Prostate gland (tissue), 2 donors: Measurements from ENCODE around the gene CPT1C. TPM values are rescaled to one million over a fixed set of nuclear protein-coding genes. Genes with fewer than 3 reads are reported as not detected.

Experiments used
- DNase-seq: peaks from one replicate; pipeline ENCODE4 v3.0.0-alpha.2; 2019; ENCODE audit warnings: low spot score
- H3K27ac ChIP-seq, 2 donors: fragments of 200-600 bp; sonication (generic); 2 replicates each; pipeline ENCODE4 v1.5.1; 2017 to 2019
- H3K27me3 ChIP-seq: fragments of 200-600 bp; sonication (generic); replicated peaks from 2 replicates; pipeline ENCODE4 v1.5.1; 2019; ENCODE audit not compliant: insufficient read depth
- H3K36me3 ChIP-seq, 2 donors: fragments of 200-600 bp; sonication (generic); 1 replicate in 1 of 2; 2 replicates in 1 of 2; pipeline versions ENCODE4 v1.5.1 to v1.8.1; 2017 to 2019
- H3K4me1 ChIP-seq: fragments of 200-600 bp; sonication (generic); replicated peaks from 2 replicates; pipeline ENCODE4 v1.5.1; 2019
- H3K4me3 ChIP-seq, 2 donors: fragments of 200-600 bp; sonication (generic); 2 replicates each; pipeline ENCODE4 v1.5.1; 2017 to 2019
- H3K9me3 ChIP-seq: fragments of 200-600 bp; sonication (generic); 2 replicates; pipeline ENCODE4 v1.5.1; 2017
- POLR2A ChIP-seq: fragments of 450-650 bp; IDR thresholded peaks from one replicate; pipeline ENCODE4 v1.6.1; 2016; ENCODE audit warnings: antibody characterized with exemption, mild to moderate bottlenecking
- POLR2AphosphoS5 ChIP-seq: sonication (generic); formaldehyde crosslinking; IDR thresholded peaks from one replicate; pipeline ENCODE4 v1.6.1; 2017; ENCODE audit warnings: antibody characterized with exemption
- WGBS: methylation state at CpG from one replicate; pipeline ENCODE4 v1.1.5; 2018; 5-methylcytosine and 5-hydroxymethylcytosine counted together
- intact Hi-C: fragments of 100-400 bp; cut with DNase I; formaldehyde crosslinking; loops from one replicate; pipeline ENCODE4 v1.14.2; 2022
- total RNA-seq, 2 donors: library from RNA; depleted of rRNA; stranded (reverse); fragments of >200 nt; gene quantifications; one replicate each; pipeline ENCODE4 v1.1.0, GENCODE V29; 2016
- TF ChIP-seq, protein P1 (sequence below), 4 experiments: fragments of 200-600 bp in 2 of 4; fragments of 450-650 bp in 2 of 4; sonication (generic) in 2 of 4; IDR thresholded peaks; 1 replicate in 3 of 4; 2 replicates in 1 of 4; pipeline ENCODE4 v1.5.1; 2016 to 2019; ENCODE audit warnings: antibody characterized with exemption in 4 of 4, mild to moderate bottlenecking in 2 of 4, moderate library complexity in 2 of 4

The CPT1C gene
- total RNA-seq, 2 donors from 2014 or later = 0.96 to 5.5 TPM

- Histone ChIP-seq H3K9me3 (no peaks in the 10 kb centered on the region), H3K27me3 (no peaks in the 10 kb centered on the region), H3K36me3 (no peaks in the 10 kb centered on the region), H3K4me3 (no peak overlapping the region), H3K27ac (no peak overlapping the region), H3K4me1 (no peaks in the 10 kb centered on the region)
- 66% methylated on average over 52 of the region's 52 CpGs for WGBS
- intact Hi-C loops = no loop called here
- DNase-seq = no peak
- TF ChIP-seq POLR2A = no peak
- no peak for TF ChIP-seq POLR2AphosphoS5
- TF ChIP-seq, protein P1, sequence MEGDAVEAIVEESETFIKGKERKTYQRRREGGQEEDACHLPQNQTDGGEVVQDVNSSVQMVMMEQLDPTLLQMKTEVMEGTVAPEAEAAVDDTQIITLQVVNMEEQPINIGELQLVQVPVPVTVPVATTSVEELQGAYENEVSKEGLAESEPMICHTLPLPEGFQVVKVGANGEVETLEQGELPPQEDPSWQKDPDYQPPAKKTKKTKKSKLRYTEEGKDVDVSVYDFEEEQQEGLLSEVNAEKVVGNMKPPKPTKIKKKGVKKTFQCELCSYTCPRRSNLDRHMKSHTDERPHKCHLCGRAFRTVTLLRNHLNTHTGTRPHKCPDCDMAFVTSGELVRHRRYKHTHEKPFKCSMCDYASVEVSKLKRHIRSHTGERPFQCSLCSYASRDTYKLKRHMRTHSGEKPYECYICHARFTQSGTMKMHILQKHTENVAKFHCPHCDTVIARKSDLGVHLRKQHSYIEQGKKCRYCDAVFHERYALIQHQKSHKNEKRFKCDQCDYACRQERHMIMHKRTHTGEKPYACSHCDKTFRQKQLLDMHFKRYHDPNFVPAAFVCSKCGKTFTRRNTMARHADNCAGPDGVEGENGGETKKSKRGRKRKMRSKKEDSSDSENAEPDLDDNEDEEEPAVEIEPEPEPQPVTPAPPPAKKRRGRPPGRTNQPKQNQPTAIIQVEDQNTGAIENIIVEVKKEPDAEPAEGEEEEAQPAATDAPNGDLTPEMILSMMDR (IDR thresholded peaks at IDR 0.05) = no peak
Observed at GRCh38 chr19:49746206-49746958, 55.5 kb downstream of the CPT1C start.

DNA sequence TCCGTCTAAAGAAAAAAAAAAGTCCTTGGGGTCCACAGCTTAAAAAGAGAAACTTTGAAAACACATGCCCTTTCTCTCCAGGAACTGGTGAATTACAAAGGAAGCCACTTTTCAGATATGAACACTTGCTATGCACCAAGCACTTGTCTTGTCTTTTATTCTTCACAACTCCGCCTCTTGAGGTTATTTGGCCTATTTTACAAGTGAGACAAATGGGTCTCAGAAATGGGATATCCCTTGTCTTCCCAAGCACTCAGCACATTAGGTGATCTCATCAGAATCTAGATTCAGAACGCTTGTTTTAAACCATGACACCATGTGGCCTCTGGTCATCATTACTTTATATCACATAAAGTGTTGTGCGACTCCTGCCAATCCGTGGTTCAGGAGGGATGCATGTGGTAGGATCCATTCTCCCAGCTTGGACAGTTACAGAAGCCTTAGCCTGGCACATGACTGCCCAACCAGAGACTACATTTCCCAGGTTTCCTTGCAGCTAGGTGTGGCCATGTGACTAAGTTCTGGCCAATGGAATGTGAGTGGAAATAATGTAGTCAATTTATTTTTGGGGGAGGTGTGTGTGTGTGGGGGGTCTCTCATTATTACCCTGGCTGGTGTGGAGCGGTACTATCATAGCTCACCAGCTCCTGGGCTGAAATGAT is 58.3 kb downstream of the CPT1C start:
- H3K27ac ChIP-seq = no peak overlapping the region
- H3K4me3 ChIP-seq = no peak overlapping the region
- intact Hi-C loops = no loop called here
- H3K4me1 ChIP-seq = no peaks in the 10 kb centered on the region
- DNase-seq = no peak
- no peaks in the 10 kb centered on the region for H3K9me3 ChIP-seq
- WGBS = 84% methylated on average over 6 of the region's 6 CpGs
- H3K36me3 ChIP-seq = no peaks in the 10 kb centered on the region
- H3K27me3 ChIP-seq = no peaks in the 10 kb centered on the region
- TF ChIP-seq POLR2AphosphoS5 = no peak
- TF ChIP-seq POLR2A = no peak
- TF ChIP-seq, protein P1 (IDR thresholded peaks at IDR 0.05) = no peak

DNA sequence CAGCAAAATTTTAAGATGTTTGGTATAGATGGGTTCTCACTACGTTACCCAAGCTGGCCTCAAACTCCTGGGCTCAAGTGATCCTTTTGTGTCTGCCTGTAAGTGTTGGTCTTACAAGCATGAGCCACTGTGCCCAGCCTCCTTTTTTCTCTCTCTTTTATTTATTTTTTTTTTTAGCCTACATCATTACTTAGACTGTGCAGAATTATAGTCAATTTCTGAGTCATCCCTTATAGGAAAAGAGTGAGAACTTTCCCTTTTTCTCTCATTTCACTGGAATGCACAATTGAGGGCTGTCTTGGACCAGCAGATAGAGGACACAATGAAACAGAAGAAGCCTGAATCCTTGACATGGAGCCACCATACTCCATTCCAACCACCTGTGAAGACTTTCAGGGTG is 58.9 kb downstream of the CPT1C start:
- H3K4me3 ChIP-seq = no peak overlapping the region
- no peak overlapping the region for H3K27ac ChIP-seq
- intact Hi-C loops = no loop called here
- no peaks in the 10 kb centered on the region for H3K27me3 ChIP-seq
- no peaks in the 10 kb centered on the region for H3K4me1 ChIP-seq
- no peaks in the 10 kb centered on the region for H3K9me3 ChIP-seq
- no peaks in the 10 kb centered on the region for H3K36me3 ChIP-seq
- TF ChIP-seq POLR2A (no peak), POLR2AphosphoS5 (no peak)
- TF ChIP-seq, protein P1 (IDR thresholded peaks at IDR 0.05) = no peak
- no peak for DNase-seq
- 58% methylated on average over 1 of the region's 1 CpG for WGBS

DNA sequence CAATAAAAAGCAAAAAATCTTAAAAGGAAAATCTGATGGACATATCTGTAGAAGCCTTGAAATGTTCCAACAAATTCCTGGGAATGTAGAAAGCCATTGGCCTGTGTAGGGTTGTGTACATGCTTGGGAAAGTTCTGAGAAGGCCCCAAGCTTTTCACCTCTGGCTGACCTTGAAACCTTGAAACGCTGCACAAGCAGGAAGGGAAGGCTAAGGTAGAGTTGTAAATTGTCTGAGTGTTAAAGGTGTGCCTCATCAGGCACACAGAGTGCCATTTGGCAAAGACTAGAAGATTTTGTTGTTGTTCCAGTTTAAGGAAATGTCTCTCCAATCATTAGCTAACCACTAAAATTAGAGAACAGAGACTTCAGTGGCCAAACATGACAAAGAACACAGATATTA is 61.8 kb downstream of the CPT1C start:
- Histone ChIP-seq H3K27ac (no peak overlapping the region), H3K4me3 (no peak overlapping the region), H3K36me3 (no peaks in the 10 kb centered on the region), H3K9me3 (no peaks in the 10 kb centered on the region), H3K4me1 (no peaks in the 10 kb centered on the region), H3K27me3 (no peaks in the 10 kb centered on the region)
- 50% methylated on average over 1 of the region's 1 CpG for WGBS
- TF ChIP-seq POLR2AphosphoS5 (no peak), POLR2A (no peak)
- TF ChIP-seq, protein P1 (IDR thresholded peaks at IDR 0.05) = no peak
- DNase-seq = no peak
- intact Hi-C loops = no loop called here

DNA sequence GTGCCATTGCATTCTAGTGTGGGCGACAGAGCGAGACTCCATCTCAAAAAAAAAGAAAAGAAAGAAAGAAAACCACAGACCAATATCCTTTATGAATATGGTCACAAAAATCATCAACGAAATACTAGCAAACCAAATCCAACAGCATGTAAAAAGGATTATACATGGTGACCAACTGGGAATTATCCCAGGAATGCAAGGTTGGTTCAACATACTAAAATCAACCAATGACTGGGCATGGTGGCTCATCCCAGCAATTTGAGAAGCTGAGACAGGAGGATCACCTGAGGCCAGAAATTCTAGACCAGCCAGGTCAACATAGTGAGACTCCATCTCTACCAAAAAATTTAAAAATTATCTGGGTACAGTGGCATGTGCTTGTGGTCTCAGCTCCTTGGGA is 65.0 kb downstream of the CPT1C start:
- intact Hi-C loops = no loop called here
- no peak for DNase-seq
- 100% methylated on average over 3 of the region's 3 CpGs for WGBS
- Histone ChIP-seq H3K36me3 (no peaks in the 10 kb centered on the region), H3K4me1 (no peaks in the 10 kb centered on the region), H3K27ac (no peak overlapping the region), H3K27me3 (no peaks in the 10 kb centered on the region), H3K4me3 (no peak overlapping the region), H3K9me3 (no peaks in the 10 kb centered on the region)
- no peak for TF ChIP-seq POLR2AphosphoS5
- TF ChIP-seq, protein P1 (IDR thresholded peaks at IDR 0.05) = no peak
- TF ChIP-seq POLR2A = no peak
